Activated CD4-positive, alpha-beta T cell treated with anti-CD3 and anti-CD28 coated beads, Interleukin-2, amount 50 U/mL, for 1 hour (primary cell): ENCODE measurements around the gene MRPL34.

Experiments used
- DNase-seq: peaks from one replicate; pipeline ENCODE4 v3.0.0-alpha.2; 2020

The MRPL34 gene

DNA sequence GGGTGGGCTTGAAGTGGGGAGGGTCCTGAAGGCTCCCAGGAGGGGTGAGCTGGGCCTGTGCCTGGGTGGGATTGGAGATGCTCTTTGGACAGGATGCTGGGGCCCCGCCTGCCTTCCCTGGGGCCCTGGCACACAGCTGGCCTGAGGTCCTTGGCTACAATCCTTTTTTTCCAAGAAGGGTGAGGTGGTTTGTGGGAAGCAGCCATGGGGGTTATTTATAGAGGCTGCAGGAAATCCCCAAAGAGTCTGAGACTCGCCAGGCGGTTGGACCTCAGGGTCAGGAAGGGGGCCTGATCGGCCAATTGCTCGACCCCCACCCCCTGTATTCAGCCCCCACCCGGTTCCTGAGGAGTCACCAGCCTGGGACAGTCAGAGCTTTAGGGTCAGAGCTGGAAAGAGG lies 41.7 kb downstream of the MRPL34 start:
- no peak for DNase-seq

DNA sequence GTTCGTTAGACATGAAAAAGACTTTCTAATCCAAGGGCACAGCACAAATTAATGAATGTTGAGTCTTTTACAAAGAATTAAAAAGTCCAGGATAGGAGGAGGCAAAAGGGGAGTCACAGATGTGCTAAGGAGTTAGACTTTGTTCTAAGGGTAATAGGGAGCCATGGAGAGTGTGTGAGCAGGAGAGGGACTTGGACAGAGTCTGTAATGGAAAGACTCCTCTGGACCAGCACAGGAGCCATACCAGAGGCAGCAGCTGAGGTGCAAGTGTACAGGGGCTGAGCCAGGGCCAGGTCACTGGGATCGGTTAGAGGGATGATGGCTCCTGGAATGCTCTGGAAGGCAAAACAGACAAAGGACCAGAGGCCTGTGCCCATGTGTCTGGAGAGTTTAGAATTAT lies 42.2 kb downstream of the MRPL34 start:
- DNase-seq = no peak

DNA sequence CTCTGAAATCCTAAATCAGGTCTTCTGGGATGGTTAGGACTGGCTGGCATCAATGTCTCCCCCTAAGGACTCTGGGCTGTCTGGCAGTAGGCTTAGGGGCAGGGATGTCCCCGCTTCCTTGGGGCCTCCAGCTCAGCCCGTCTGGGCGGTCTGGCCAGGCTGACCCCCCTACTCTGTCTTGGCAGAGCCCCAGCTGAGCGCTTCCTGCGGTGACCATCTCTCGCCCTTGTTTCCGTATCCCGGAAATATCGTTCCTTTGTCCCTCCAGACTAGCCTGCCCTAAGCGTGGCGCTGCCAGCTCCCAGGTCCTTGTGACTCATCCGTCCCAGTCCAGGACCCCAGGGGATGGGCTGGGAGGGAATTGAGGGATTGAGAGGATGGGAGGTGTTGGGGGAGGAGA lies 43.0 kb downstream of the MRPL34 start:
- DNase-seq = no peak

GRCh38 chr19:17351815-17352435 lies 46.3 kb downstream of the MRPL34 start:
- DNase-seq = no peak

DNA sequence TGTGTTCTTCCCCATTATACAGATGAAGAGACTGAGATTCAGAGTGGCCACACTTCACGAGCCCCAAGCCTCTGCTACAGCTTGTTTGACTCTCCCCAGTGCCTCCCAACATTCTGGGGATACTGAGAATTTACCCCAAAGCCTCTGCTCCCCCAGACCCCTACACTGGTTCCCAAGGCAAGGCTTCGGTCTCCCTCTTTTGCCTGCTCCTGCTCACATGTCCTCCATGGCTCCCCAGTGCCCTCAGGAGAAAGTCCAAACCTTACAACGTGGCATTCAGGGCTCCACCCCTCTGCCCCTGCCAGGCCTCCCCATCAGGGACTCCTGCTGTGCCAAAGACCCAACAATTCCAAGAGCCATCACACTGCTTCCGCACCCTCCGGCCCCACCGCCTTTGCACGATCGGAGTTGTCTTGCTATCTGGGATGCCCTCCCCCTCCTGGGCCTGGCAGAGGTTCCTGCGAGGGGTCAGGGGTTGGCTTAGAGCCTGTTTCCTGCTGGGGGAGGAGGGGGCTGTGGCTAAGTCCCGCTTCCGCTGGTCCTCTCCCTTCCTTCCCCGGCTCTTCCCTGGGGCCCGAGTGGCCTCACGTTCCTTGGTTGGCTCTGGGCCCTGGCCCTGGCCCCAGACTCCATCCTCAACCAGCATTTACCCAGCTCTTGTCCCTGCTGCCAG lies 47.1 kb downstream of the MRPL34 start:
- no peak for DNase-seq

DNA sequence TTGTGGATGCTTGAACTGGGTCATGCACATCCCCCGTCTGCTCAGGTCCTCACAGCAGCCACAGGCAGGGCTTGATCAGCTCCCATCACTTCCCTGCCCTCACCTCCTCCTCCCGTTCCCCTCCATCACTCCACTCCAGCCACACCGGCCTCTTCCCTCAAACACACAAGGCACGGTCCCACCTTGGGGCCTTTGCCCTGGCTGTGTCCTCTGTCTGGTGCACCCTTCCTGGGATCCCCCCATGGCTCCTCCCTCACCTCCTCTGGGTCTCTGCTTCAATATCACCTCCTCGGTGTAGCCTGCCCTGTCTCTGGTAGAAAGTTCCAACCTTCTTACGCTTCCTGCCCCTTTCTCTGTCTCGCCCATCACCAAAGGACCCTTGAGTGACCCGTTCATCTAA lies 47.7 kb downstream of the MRPL34 start:
- no peak for DNase-seq
